ENCODE measurements around the gene INSYN2B. TPM values are rescaled to one million over a fixed set of nuclear protein-coding genes. Genes with fewer than 3 reads are reported as not detected.

Gene INSYN2B
- total RNA-seq, 1 donor from 2014 or later = 0.17 TPM

GRCh38 chr5:169923988-169924387, 56.3 kb downstream of the INSYN2B start:
- no peaks in the 10 kb centered on the region for H3K27me3 ChIP-seq (ENCODE audit: control insufficient read depth, insufficient read depth, low read length)
- H3K4me3 ChIP-seq (ENCODE audit: low read depth, low read length) = no peak overlapping the region
- no peaks in the 10 kb centered on the region for H3K36me3 ChIP-seq (ENCODE audit: control insufficient read depth, insufficient read depth, low read length)
- TF ChIP-seq, protein P1, sequence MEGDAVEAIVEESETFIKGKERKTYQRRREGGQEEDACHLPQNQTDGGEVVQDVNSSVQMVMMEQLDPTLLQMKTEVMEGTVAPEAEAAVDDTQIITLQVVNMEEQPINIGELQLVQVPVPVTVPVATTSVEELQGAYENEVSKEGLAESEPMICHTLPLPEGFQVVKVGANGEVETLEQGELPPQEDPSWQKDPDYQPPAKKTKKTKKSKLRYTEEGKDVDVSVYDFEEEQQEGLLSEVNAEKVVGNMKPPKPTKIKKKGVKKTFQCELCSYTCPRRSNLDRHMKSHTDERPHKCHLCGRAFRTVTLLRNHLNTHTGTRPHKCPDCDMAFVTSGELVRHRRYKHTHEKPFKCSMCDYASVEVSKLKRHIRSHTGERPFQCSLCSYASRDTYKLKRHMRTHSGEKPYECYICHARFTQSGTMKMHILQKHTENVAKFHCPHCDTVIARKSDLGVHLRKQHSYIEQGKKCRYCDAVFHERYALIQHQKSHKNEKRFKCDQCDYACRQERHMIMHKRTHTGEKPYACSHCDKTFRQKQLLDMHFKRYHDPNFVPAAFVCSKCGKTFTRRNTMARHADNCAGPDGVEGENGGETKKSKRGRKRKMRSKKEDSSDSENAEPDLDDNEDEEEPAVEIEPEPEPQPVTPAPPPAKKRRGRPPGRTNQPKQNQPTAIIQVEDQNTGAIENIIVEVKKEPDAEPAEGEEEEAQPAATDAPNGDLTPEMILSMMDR (IDR thresholded peaks at IDR 0.05; ENCODE audit: insufficient read depth, low read length, poor library complexity, severe bottlenecking) = no peak
- DNase-seq (ENCODE audit: low read depth) = no peak

GRCh38 chr5:169922474-169922873, 57.8 kb downstream of the INSYN2B start:
- TF ChIP-seq, protein P1 (IDR thresholded peaks at IDR 0.05; ENCODE audit: insufficient read depth, low read length, poor library complexity, severe bottlenecking) = no peak
- H3K4me3 ChIP-seq (ENCODE audit: low read depth, low read length) = no peak overlapping the region
- H3K27me3 ChIP-seq (ENCODE audit: control insufficient read depth, insufficient read depth, low read length) = no peaks in the 10 kb centered on the region
- DNase-seq (ENCODE audit: low read depth) = no peak
- H3K36me3 ChIP-seq (ENCODE audit: control insufficient read depth, insufficient read depth, low read length) = no peaks in the 10 kb centered on the region

DNA sequence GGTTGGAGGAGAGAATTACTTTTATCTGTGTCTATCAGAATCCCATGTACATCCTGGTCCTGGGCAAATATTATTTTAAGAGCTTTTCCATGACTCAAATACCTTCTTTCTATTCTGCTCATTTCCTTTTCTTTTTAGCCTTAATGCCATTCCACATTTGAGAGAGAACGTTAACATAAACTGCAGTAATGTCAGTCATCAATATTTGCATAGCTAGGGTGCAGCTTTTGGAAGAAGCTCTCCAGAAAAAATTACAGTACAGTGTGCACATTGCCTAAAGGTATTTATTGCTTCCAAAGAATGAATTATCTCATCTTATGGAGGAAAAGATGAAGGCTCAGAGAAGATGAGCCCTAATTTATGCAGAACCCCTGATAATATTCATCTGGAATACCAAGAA, 58.3 kb downstream of the INSYN2B start:
- Histone ChIP-seq H3K36me3 (ENCODE audit: control insufficient read depth, insufficient read depth, low read length) (no peaks in the 10 kb centered on the region), H3K27me3 (ENCODE audit: control insufficient read depth, insufficient read depth, low read length) (no peaks in the 10 kb centered on the region), H3K4me3 (ENCODE audit: low read depth, low read length) (no peak overlapping the region)
- TF ChIP-seq, protein P1 (IDR thresholded peaks at IDR 0.05; ENCODE audit: insufficient read depth, low read length, poor library complexity, severe bottlenecking) = no peak
- no peak for DNase-seq (ENCODE audit: low read depth)

DNA sequence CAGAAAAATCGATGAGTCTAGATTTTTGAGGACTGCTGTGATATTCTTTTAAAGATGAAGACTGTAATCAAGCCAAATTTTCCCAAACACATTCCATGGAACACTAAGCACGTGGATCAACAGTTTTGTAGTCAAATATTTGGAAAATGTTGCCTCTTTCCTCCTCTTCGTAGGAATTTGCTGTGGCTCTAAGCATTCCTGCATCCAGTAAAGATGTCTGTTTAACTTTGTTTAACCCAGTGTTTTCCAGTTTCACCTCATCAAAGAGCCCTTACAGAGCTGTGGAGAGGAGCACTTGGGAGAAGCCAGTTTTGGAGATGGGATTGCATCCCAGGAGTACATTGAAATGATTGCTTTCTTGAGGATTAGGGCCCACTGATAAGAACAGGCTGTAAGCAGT, 58.9 kb downstream of the INSYN2B start:
- no peaks in the 10 kb centered on the region for H3K27me3 ChIP-seq (ENCODE audit: control insufficient read depth, insufficient read depth, low read length)
- no peaks in the 10 kb centered on the region for H3K36me3 ChIP-seq (ENCODE audit: control insufficient read depth, insufficient read depth, low read length)
- DNase-seq (ENCODE audit: low read depth) = no peak
- H3K4me3 ChIP-seq (ENCODE audit: low read depth, low read length) = no peak overlapping the region
- TF ChIP-seq, protein P1 (IDR thresholded peaks at IDR 0.05; ENCODE audit: insufficient read depth, low read length, poor library complexity, severe bottlenecking) = no peak

DNA sequence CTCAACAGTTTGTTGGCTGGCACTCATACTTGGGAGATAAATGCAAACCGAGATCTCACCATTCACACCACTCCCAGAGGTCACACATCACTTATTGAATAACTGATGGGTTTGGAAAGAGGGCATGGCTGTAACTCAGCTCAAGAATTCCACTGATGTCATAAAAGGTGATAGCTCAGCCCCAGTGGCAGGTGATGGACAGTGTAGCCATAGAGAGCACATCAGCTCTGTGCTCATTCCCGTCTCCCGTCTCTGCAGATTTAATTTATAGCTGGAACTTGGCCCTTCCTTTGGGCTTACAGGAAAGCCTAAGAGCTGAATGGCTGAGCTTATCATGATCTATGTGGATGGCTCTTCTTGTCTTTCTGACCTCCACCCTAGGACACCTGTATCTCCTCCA, 59.8 kb downstream of the INSYN2B start:
- no peak for DNase-seq (ENCODE audit: low read depth)
- Histone ChIP-seq H3K27me3 (ENCODE audit: control insufficient read depth, insufficient read depth, low read length) (no peaks in the 10 kb centered on the region), H3K36me3 (ENCODE audit: control insufficient read depth, insufficient read depth, low read length) (no peaks in the 10 kb centered on the region), H3K4me3 (ENCODE audit: low read depth, low read length) (no peak overlapping the region)
- TF ChIP-seq, protein P1 (IDR thresholded peaks at IDR 0.05; ENCODE audit: insufficient read depth, low read length, poor library complexity, severe bottlenecking) = no peak

GRCh38 chr5:169918228-169918627, 62.1 kb downstream of the INSYN2B start:
- no peaks in the 10 kb centered on the region for H3K36me3 ChIP-seq (ENCODE audit: control insufficient read depth, insufficient read depth, low read length)
- H3K27me3 ChIP-seq (ENCODE audit: control insufficient read depth, insufficient read depth, low read length) = no peaks in the 10 kb centered on the region
- DNase-seq (ENCODE audit: low read depth) = no peak
- H3K4me3 ChIP-seq (ENCODE audit: low read depth, low read length) = no peak overlapping the region
- TF ChIP-seq, protein P1 (IDR thresholded peaks at IDR 0.05; ENCODE audit: insufficient read depth, low read length, poor library complexity, severe bottlenecking) = no peak
